Loucy (cell line): ENCODE measurements around the gene TNPO3.

Source experiments
- CTCF ChIP-seq: fragments of 200-600 bp; sonication (generic); conservative IDR thresholded peaks from 2 replicates; pipeline ENCODE4 v1.5.1; 2014; ENCODE audit warnings: mild to moderate bottlenecking, antibody characterized with exemption, low read length
- EZH2phosphoT487 ChIP-seq: fragments of 200-600 bp; IDR thresholded peaks from 2 replicates; pipeline ENCODE4 v1.6.1; 2018; ENCODE audit warnings: antibody characterized with exemption, mild to moderate bottlenecking, moderate library complexity, borderline replicate concordance

- TF ChIP-seq CTCF: no peak
- TF ChIP-seq EZH2phosphoT487: no peak
Measured at GRCh38 chr7:128921866-128922440, 133.0 kb downstream of the TNPO3 start.
